HG02623 (cell line): ENCODE data around the gene LCE3C.
"Not testable (repeated sequence)": the region's sequence is repeated elsewhere in the genome, so short reads cannot be mapped to it uniquely, and the experiment has no call there.

ENCODE experiments used
- ATAC-seq: cut with Tn5 transposase; IDR thresholded peaks from one replicate; pipeline ENCODE4 v1.9.1; 2021; ENCODE audit warnings: moderate library complexity; ENCODE audit not compliant: unreplicated experiment

Gene LCE3C, protein sequence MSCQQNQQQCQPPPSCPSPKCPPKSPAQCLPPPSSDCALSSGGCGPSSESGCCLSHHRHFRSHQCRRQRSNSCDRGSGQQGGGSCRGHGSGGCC

DNA sequence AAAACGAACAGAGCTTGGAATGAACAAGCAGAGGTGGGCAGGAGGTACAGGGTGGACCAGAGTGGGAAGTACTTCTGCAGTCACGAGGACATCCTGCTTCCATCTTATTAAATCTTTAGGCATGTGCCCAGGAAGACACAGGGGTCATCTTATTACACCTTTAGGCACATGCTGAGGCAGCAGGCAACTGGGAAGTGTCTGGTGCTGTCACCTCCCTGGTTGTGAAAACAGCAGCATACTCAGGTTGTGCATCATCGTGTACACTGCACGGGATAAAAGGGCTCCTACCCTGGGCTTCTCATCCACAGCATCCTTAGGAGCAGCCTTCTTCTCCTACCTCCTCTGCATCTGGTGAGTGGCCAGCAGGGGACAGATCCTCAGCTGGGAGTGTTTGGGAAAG lies at the start of gene LCE3C:
Gene LCE3C, plus strand, starts transcription at position 301 of the 400 bp plus-strand sequence. CDS start 498 bp downstream, outside the sequence.
- no peak for ATAC-seq

DNA sequence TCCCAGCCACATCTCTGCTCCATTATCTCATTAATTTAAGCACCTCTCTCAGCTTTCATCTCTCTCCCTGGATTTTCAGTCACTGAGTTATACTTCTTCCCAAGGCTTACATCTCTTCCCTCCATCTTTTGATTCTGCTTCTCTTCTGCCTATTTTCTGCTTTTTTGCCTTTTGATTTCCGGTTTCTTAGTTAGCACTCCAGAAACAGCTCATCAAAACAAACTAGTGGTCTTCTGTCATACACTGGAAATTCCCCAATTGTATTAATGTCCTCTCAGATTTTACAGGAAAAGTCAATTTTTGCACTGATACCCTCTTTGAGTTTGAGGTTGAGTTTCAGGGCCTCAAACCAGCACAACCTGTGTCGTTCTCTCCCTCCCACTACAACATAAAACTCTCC lies 34.9 kb upstream of the LCE3C start:
- no peak for ATAC-seq

DNA sequence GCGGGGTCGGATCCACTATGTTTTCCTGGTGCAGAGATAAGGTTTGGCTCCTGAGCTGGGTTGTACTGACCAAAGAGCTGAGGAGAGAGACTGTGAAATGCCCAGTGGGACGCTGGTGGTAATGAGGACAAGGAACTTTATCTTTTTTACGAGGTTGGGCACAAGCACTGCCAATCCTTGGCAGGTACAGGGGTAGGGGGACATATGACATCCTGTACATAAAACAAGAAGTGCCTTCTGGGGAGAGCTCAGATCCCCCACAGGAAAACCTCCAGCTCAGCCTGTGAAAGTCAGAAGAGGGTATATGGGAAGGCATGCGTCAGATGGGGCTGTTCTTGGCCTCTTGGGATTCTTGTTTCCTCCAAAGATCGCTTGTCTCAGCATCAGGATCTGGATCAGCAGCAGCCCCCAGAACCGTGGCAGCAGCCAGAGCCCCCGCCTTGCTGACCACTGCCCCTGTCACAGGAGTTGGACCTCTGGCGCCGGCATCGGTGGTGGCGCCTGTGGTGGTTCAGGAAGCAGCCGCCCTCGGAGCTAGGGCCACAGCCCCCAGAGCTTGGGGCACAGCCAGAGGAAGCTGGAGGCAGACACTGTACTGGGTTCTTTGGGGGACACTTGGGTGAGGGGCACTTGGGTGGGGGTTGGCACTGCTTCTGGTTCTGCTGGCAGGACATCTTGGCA lies 34.4 kb upstream of the LCE3C start:
- no peak for ATAC-seq

DNA sequence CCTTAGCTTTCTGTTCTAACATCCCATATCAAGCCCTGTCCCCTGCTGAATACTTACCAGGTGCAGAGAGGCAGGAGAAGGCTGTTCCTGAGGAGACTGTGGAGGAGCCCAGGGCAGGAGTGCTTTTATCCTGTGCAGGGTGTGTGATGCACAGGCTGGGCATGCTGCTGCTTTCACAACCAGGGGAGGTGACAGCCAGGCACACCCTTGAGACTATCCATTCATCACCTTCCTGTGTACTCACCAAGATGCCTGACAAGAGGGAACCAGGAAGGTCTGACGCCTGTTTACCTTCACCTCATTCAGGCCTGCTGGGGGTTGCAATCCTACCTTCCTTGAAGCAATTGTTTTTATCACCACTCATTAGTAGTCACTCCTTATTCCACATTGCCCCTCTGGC lies 33.4 kb upstream of the LCE3C start, which contains the start of gene LCE3E:
Gene LCE3E, minus strand, starts transcription at position 100 of the 400 bp plus-strand sequence. CDS start 572 bp downstream, outside the sequence.
- ATAC-seq = no peak

DNA sequence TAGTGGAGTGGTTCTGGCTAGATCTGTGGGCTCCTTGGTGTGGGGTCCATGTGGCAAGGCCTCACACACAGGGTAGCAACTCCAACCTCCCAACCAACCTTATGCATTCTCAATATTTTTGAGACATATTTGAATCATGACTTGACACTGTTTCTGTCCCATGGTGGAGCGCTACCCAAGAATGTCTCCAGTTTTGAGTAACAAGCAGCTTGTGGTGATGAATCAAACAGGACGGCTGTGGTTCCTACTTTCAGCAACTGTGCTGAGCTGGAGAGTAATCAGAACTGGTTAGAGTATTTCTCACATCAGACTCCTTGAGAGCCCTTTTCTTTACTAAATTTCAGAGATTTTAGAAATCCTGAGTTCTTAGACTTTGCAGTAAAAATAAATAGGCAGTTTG lies 22.9 kb upstream of the LCE3C start:
- ATAC-seq = no peak

DNA sequence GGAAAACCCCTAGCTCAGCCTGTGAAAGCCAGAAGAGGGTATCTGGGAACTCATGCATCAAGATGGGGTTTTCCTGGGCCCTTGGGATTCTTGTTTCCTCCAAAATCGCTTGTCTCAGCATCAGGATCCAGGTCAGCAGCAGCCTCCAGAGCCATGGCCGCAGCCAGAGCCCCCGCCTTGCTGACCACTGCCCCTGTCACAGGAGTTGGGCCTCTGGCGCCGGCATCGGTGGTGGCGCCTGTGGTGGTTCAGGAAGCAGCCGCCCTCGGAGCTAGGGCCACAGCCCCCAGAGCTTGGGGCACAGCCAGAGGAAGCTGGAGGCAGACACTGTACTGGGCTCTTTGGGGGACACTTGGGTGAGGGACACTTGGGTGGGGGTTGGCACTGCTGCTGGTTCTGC lies 20.5 kb upstream of the LCE3C start:
- ATAC-seq = not testable (repeated sequence)

DNA sequence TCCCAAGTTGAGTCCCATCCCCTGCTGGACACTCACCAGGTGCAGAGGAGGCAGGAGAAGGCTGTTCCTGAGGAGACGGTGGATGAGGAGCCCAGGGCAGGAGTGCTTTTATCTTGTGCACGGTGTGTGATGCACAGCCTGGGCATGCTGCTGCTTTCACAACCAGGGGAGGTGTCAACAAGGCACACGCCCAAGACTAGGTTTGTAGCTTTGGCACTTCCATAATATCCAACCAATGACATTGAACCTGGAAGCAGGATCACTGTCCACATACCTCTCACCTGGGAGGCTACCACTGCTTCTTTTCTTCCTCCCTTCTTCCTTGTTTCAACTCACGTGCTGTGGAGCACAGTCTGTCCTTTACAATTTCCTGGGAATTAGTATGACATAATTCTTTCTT lies 19.6 kb upstream of the LCE3C start, which contains the start of gene LCE3D:
Gene LCE3D, minus strand, starts transcription at position 84 of the 400 bp plus-strand sequence. CDS start 580 bp downstream, outside the sequence.
- ATAC-seq = no peak

DNA sequence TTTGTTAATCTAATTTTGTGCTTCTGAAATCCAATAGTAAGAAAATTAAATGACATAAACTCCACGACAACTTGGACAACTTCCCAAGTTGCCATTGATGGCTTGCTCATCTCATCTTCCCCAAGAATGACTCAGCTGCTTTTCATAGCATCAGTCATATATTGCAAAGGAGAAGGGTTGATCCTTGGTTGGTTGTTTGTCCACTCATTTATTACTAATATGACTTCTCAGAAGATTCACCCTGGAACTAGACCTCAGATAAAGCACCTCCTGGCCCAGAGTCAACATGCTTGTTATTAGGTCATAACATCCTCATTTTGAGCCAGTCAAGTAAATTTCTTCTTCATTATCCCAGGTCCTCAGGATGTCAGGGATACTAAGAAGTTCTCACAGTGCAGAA lies 17.4 kb upstream of the LCE3C start:
- no peak for ATAC-seq

DNA sequence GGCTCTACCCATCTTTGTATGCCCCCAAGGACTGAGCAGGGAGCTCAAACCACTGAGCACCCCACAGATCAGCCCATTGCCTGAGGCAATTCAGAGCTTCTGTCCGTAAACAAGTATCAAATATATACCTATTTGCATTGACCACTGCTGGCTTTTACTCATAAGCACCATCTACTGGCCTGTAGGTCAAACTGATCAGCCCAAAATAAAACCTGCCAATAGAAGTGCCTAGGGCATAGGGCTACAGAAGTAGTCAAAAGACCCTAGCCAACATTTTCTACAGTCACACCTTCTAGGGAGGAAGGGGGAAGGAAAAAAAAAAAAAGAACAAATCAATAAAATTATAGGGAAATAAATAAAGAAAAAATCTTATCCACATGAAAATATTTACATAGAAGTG lies 14.4 kb upstream of the LCE3C start:
- no peak for ATAC-seq

DNA sequence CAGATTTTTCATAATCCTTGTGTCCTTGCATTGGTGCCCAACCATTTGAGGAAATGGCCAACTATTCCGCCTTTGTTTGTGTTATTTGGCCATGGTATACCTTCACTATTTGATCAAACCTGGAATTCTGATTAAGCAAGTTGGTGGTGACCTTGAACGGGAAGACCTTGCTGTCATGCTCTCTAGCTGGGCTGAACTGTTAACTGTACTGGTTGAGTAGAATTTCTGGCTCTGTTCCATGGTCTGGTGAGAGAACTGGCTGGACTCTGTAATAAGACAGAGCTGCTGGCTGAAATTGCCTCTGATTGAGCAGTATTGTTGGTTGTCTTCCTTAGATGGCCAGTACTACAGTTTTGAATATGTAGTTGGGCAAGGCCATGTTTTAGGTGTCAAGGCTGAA lies 3.0 kb upstream of the LCE3C start:
- no peak for ATAC-seq

DNA sequence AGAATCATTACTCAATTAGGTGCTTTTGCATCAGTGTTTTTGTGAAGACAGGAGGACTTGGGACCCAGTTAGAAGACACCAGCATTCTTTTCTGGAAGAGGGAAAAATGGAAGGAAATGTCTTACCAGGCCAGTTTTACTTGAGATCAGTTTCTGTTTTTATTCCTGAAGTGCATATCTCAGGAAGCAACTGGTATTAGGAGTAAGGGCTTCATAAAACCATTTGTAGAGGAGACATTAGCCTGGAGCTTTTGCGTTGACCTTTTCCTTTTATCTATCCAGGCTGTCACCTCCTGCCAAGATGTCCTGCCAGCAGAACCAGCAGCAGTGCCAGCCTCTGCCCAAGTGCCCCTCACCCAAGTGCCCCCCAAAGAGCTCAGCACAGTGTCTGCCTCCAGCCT lies 13.5 kb downstream of the LCE3C start, which contains the start of gene LCE3B:
Gene LCE3B, plus strand, starts transcription at position 301 of the 400 bp plus-strand sequence. Its CDS starts 0 bp downstream, at position 301.
- ATAC-seq = no peak

DNA sequence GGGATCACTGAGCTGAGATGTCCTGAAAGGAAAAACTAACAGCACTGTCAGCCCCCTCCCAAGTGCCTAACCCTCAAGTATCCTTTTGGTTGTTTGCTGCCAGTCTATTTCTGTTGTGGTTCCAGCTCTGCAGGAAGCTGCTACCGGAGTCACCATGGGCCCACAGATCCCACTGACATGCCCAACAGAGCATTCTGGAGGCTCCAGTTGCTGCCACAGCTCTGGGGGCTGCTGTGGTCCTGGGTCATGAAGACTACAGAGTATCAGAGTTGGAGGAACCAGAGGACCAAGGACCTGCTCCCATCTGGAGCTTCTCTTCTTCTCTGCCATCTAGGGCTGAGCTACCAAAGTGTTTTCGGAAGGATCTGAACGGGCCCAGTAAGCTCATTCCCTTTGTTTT lies 22.0 kb downstream of the LCE3C start:
- ATAC-seq = no peak

DNA sequence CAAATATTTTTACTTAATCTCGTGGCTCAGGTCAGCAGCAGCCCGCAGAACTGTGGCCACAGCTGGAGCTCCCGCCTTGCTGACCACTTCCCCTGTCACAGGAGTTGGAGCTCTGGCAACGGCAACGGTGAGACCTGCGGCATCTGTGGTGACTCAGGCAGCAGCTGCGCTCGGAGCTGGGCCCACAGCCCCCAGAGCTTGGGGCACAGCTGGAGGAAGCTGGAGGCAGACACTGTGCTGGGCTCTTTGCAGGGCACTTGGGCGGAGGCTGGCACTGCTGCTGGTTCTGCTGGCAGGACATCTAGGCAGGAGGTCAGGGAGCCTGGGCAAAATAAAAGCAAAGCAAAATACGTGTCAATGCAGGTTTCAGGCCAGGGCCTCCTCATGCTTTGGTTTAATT lies 22.8 kb downstream of the LCE3C start, which contains the start of gene LCE3A:
Gene LCE3A, minus strand, starts transcription at position 301 of the 400 bp plus-strand sequence. Its CDS starts 0 bp downstream, at position 301.
- no peak for ATAC-seq

DNA sequence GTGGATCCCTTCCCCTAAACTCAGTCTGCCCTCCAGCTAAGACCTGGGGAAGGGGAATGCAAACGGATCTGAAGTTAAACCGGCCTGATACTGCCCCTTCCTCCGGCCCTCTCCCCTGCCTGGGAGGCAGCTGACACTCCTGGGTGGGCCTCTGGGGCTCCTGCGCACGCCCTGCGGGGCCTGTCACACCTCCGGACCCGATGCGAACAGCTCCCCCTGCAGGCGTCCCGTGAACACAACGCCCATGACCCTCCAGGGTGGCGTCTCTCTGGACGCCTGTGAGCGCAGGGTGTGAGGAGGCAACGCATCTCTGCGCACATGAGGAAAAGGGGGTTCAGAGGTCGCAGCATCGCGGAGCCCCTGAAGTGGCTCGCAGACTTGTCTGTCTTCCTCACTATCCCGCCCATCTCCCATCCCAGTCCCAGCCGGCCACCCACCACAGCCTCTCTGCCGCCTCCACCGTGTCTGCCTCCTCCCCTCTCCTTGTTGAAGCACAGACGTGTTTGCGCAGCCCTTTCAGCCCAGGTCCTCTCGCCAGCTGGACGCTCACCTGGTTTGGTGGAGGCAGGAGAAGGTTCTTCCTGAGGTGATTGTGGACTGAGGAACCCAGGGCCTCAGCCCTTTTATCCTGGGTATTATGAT lies 23.3 kb downstream of the LCE3C start:
- ATAC-seq = no peak

DNA sequence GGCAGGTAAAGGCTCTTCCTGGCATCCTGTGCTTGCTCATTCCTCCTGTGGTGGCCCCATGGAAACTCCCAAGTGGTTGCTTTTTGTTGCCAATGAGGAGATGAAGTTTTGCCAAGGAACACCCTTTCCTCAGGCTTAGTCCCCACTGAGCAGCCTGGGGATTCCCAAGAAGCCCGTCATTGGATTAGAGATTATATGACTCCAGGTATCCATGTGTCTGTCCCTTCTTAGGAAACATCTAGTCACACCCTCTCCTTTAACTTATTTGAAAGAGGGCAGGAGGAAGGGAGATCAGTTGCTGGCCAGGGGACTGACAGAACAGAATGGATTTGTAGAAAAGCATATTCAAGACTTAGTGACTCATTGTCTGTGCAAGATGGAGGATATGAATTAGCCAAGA lies 26.7 kb downstream of the LCE3C start:
- no peak for ATAC-seq

DNA sequence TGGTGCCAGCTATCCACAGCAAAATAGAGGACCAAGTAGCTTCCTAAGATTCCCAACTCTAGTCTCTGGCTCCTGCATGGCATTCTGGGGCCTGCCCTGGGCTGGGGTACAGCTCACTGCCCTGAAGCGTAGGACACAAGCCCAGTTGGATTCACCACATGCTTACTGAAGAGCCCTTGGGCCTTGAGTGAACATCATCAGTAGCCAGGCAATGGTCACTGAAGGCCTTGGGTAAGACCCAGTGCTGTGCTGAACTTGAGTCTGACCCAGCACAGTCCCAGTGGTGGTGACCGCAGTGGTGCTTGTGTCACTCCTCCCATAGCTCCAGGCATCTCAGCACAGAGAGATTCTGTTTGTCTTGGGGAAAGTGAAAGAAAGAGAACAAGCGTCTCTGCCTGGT lies 30.6 kb downstream of the LCE3C start:
- no peak for ATAC-seq

DNA sequence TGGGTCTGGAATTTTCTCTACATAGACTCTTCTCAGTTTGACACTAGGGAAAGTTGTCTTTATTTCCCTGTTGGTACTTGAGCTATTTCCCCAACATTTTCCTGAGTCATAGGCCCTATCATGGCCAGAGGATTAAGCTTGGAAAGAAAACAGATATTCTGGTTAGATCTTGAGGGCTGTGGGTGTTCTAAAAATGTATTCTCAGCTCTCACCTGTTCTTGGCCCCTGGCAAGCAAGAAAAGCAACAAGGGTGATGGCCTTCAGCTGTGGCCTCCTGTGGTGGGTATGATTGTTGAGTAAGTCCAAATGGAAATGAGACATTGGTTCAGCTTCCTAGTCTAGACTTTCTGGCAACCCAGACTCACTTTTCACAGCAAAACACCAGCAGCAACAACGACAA lies 40.3 kb downstream of the LCE3C start:
- ATAC-seq = no peak

DNA sequence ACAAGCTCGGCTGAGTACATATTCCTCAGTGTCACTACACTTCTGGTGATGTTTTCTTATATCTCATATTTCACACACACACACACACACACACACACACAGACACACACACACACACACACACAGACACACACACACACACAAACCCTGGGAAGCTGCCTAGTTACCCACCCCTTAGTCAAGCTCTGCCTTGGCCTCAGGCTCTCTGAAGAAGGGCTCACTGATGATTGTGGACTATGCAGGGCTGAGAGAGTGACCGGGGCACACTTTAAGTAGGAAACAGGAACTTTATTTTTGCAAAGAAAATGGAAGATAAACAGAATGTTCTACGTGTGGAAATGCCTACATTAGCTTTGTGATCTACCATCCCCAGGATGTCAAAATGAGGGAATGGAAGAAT lies 43.9 kb downstream of the LCE3C start:
- no peak for ATAC-seq

DNA sequence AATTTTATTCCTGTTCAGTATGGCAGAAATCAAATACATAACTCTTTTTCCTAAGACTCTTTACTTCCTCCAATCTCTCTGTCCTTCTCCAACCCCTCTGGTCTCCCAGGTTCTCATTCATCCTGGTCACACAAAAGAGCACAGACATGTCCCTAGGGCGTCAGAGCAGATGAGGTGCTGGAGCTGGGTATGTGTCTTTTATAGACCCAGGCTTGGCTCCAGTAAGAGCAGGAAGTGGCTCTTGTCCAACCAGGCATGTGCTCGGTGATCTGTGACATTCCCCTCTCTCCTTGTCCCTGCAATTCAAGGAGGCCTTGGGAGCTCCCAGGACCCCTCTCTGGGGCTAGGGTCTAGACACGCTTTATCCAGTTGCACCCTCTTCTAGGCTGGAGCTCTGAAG lies 45.1 kb downstream of the LCE3C start:
- no peak for ATAC-seq

DNA sequence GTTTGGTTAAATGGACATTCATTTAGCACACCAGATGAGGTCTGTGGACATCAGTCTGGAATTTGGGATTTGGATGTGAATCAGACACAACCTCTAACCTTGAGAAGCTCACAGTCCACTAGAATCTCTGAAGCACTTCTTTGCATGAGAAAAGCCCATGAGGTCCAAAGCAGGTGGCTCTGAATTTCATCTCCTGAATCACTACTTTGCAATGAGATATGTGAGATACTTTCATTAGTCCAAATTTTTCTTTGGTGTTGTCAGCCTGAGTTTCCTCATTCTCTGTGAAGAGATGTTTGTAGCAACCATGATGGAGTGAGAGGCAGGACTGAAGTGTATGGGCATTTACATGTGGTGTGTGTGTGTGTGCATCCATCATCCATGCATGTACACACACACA lies 46.6 kb downstream of the LCE3C start:
- ATAC-seq = no peak
